ENCODE results near the gene TCP11L2.

DNA sequence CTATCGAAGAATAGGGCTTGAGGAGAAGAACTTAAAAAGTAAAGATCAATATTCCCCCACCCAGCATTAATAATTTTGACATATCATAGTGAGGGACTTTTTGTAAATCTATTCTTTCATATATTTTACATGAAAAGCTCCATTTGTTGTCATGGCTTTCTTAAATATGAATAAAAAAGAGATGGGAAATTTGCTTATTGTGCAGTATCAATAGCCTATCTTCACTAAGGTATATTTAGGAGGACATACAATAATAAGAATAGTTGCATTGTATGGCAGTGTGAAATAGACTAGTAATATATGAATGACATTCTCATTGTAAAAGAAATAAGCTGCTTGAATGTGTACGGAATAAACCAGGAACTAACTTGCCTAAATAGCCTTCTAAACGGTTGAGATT is 5.5 kb upstream of the TCP11L2 start:
- TF ChIP-seq, protein P1, sequence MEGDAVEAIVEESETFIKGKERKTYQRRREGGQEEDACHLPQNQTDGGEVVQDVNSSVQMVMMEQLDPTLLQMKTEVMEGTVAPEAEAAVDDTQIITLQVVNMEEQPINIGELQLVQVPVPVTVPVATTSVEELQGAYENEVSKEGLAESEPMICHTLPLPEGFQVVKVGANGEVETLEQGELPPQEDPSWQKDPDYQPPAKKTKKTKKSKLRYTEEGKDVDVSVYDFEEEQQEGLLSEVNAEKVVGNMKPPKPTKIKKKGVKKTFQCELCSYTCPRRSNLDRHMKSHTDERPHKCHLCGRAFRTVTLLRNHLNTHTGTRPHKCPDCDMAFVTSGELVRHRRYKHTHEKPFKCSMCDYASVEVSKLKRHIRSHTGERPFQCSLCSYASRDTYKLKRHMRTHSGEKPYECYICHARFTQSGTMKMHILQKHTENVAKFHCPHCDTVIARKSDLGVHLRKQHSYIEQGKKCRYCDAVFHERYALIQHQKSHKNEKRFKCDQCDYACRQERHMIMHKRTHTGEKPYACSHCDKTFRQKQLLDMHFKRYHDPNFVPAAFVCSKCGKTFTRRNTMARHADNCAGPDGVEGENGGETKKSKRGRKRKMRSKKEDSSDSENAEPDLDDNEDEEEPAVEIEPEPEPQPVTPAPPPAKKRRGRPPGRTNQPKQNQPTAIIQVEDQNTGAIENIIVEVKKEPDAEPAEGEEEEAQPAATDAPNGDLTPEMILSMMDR (IDR thresholded peaks at IDR 0.05; ENCODE audit: insufficient read depth, low read length): no peak
- TF ChIP-seq, protein P2, sequence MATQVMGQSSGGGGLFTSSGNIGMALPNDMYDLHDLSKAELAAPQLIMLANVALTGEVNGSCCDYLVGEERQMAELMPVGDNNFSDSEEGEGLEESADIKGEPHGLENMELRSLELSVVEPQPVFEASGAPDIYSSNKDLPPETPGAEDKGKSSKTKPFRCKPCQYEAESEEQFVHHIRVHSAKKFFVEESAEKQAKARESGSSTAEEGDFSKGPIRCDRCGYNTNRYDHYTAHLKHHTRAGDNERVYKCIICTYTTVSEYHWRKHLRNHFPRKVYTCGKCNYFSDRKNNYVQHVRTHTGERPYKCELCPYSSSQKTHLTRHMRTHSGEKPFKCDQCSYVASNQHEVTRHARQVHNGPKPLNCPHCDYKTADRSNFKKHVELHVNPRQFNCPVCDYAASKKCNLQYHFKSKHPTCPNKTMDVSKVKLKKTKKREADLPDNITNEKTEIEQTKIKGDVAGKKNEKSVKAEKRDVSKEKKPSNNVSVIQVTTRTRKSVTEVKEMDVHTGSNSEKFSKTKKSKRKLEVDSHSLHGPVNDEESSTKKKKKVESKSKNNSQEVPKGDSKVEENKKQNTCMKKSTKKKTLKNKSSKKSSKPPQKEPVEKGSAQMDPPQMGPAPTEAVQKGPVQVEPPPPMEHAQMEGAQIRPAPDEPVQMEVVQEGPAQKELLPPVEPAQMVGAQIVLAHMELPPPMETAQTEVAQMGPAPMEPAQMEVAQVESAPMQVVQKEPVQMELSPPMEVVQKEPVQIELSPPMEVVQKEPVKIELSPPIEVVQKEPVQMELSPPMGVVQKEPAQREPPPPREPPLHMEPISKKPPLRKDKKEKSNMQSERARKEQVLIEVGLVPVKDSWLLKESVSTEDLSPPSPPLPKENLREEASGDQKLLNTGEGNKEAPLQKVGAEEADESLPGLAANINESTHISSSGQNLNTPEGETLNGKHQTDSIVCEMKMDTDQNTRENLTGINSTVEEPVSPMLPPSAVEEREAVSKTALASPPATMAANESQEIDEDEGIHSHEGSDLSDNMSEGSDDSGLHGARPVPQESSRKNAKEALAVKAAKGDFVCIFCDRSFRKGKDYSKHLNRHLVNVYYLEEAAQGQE (IDR thresholded peaks at IDR 0.05; ENCODE audit: insufficient replicate concordance, low read depth): no peak
- TF ChIP-seq SPI1 (IDR thresholded peaks at IDR 0.05; ENCODE audit: borderline replicate concordance, low read depth) (no peak), POLR2AphosphoS5 (IDR thresholded peaks at IDR 0.05; ENCODE audit: low read depth) (no peak)

Measured in HL-60 (cell line).